ENCODE data around the gene NPTX1.

The NPTX1 gene

GRCh38 chr17:80477647-80478478 is 1.5 kb upstream of the NPTX1 start:
- peak; percentile 6 for DNase-seq

DNA sequence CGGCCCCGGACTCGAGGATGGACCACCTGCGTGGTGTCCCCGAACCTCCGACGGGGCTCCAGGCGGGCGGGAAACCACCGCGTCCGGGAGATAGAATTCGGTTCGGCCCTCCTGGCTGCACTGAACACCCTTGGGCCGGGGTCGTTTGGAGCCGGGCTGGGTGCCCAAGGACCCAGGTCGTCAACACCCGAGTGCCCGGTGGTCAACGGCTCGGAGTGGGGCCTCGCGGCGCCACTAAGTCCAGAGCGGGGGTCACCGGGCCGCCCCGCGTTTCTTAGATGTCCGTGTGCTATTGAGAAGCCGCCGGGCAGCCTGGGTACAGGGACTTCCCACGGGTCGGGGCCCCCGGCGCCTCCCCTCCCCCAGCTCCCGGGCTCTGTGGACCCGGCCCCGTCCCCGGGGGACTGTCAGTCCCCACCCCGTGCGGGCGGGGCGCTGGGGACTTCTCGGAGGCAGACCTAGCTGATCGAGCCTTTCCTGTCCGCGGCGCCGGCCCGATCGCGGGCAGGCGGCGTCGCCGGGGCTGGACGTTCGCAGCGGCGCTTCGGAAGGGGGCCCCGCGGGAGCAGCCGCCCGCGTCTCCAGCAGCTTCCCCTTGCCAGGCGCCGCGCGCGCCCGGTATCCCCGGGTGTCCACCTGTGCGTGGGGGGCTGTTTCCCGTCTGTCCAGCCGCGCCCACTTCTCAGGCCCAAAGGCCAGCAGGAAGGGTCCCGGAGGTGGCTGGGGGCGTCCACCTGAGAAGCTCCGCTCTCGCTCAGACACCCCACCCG is 655 bp upstream of the NPTX1 start:
- no peak for DNase-seq

- no peak for DNase-seq
These were observed 1.2 kb downstream of the NPTX1 start for GRCh38 chr17:80474961-80475909.

DNA sequence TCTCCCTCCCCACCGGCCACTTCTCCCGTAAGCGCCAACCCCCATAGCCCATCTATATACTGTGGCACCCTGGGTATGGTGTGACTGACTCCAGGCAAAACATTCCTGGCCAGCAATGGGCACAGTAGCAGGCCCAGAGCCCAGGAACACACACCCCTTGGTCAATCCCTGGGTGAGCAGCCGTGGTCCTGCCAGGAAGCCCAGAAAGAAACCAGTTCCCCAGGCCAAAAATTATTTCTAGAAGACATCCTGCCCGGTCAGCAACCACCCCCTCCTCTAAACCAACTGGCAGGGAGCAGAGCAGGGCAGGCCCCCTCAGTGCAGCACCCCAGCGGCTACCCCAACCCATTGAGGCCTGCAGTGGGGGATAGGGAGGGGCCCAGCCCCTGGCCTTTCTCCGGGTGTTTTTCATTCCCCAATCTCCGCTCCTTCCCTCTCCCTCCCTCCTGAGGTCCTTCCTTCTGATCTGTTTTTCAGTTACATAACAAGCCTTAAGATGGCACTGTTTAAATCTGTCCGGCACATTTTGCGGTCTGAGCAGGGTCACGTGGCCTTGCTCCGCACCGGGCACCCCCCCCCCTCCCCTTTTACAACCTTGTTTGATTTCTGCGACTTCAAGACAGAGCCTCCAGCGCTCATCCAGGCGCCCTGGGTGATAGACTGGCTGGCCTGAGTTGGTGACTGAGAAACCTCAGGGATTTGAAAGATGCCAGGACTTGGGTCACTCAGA is 2.0 kb downstream of the NPTX1 start:
- DNase-seq: no peak

- no peak for DNase-seq
These were observed 2.7 kb downstream of the NPTX1 start for GRCh38 chr17:80473701-80474100.

DNA sequence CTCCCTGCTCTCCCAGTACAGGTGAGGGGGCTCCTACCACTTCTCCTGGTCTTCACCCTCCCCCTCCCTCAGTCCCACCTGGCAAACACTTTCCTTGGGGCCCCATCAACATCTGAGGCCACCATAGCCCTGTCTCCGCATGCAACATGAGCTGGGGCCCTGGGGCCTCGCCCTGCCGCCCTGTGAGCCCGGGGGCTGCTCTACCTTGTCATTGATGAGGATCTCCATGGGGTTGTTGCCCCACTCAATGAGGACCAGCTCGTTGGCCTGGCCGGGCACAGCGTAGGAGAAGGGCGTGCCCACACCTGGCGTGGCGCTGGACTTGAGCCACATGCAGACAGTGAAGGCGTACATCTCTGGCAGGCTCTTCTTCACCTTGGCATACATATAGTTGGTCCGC is 3.4 kb downstream of the NPTX1 start:
- DNase-seq: no peak

DNA sequence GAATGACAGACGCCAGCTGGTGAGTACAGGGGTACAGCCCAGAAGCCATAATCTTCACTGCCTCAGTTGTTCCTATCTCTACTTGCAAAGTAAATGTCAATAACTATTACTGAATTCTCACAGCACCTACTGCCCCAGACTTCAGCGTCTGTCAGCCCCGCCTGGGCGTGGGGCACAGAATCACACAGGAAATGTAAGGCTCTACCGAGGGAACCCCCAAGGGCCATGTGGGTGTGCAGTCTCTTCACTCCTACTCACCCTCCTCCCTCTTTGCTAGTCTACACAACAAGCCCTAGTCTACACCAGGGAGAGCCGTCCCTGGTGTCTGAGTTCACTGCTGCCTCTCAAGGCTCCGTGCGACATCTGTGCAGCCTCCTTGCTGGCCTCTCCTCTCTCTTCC is 4.5 kb downstream of the NPTX1 start:
- no peak for DNase-seq

DNA sequence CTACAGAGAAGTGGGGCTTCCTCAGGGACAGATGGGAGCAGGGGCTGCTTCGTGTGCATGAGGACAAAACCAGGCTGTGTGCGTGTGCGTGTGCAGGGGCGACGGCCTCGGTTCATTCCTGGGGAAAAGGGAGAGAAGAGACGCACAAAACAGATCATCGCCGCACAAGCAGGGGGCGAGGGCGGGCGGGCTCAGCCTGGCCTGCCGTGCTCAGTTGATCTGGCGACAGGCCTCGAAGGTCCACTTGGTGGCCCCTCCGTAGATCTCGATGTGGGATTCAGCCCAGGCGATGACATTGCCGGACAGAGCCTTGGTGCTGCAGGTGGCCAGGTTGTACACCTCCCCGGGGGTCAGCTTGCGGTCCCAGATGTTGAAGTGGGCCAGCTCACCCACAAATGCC is 5.8 kb downstream of the NPTX1 start:
- no peak for DNase-seq

DNA sequence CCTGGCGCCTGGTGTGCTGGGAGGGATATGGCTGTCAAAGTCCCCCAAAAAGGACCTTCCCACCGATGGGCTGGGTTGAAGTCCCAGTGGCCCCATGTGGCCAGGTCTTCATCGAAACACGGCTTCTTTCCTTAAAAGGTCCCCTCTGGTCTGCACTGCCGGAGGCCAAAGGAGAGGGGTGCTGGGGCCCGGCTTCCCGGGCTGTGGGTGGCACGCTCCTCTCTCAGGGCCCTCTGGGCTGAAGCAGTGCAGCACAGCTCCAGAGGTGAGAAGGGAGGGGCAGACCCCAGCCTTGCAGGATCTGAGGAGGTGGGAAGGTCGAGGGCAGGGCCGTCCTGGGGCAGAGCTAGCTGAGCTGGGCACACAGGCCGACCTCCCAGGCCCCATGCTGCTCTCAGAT is 6.7 kb downstream of the NPTX1 start:
- no peak for DNase-seq

GRCh38 chr17:80468781-80469493 is 7.5 kb downstream of the NPTX1 start:
- DNase-seq: no peak

GRCh38 chr17:80468242-80468641 is 8.2 kb downstream of the NPTX1 start:
- no peak for DNase-seq

GRCh38 chr17:80466188-80466705 is 10.2 kb downstream of the NPTX1 start:
- DNase-seq: no peak

- no peak for DNase-seq
These were observed 11.0 kb downstream of the NPTX1 start for GRCh38 chr17:80465327-80465974.

DNA sequence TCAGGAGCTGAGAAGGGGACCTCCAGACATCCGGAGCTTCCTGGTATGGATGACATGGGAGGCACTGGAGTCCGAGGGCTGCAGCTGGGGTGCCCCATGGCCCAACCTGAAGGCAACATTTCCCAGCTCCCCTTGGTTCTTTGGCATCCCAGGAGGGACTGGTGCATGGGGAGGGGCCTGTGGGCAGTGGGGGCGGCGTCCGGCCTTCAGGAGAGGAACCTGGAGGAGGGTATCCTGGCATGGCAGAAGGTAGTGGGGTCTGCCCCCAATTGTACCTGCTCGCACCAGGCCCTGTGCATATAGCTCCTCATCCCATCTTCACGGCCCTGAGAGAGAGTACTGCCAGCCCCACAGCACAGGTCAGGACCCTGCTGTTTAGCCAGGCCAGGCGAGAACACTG is 11.9 kb downstream of the NPTX1 start:
- no peak for DNase-seq

DNA sequence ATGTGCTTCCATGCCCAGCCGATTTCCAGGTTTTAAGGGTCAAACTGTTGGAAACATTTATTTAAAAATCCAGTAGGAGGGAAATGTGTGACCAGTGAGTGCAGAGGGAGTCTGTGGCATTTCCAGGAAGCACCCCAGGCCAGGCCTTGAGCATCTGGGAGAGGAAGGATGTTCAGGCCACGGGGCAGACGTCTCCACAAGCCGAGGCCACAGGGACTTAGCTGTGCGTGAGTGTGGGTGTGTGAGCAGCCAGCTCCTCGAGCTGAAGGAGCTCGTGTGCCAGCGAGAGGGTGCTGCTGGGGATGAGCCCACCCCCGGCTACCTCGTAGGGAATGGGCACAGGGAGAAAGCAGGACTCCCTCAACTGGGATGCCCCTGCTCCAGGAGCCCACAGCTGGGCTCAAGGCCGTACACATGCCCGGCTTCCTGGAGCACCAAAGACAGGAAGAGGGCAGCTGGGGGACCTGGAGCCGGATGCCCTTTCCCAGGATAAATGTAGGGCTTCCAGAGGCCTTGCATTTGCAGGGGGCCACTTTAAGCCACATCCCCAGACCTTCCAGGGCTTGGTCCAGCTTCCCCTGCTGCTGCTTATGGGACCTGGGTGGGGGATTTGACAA is 12.5 kb downstream of the NPTX1 start:
- no peak for DNase-seq

DNA sequence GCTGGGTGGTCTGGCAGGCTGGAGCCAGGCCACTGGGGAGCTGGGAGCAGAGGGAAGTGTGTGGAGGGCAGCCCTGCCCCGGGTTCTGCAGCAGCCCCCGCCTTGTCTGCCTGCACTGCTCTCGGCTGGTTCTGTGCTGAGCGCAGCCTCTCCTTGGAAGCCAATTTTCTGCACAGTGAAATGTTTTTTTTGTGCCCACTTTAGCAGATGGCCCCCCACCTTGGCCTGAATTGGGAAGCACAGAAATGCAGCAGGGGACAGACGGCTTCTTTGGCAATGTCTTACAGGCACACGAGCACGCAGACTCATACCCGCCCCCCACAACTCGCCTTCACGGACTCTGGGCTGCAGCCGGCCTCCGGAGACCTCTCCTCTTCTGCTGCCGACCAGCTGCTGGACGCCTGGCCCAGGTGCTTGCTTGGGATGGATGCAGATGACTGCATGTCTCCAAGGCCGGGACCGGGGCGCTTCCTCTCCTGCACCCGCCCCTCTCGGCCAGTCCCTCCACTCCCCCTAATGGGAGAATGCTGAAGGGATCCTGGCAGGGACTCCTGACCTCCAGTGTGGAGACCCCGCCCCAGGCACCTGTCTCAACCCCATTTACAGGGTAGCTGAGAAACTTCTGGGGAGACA is 14.8 kb downstream of the NPTX1 start:
- no peak for DNase-seq

DNA sequence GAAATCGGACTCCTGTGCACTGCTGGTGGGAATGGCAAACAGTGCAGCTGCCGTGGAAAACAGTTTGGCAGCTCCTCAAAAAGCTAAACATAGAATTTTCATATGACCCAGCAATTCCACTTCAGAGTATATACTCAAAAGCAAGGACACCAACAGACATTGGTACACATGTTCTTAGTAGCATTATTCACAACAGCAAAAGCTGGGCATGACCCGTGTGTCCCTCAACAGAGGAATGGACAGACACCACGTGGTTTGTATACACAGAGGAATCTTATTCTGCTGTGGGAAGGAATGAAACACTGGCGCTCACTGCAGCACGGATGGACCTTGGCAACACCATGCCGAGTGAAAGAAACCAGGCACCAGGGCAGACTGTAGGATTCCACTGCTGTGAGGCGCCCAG is 16.0 kb downstream of the NPTX1 start:
- DNase-seq: no peak

- DNase-seq: no peak
These were observed 17.2 kb downstream of the NPTX1 start for GRCh38 chr17:80459234-80459633.

DNA sequence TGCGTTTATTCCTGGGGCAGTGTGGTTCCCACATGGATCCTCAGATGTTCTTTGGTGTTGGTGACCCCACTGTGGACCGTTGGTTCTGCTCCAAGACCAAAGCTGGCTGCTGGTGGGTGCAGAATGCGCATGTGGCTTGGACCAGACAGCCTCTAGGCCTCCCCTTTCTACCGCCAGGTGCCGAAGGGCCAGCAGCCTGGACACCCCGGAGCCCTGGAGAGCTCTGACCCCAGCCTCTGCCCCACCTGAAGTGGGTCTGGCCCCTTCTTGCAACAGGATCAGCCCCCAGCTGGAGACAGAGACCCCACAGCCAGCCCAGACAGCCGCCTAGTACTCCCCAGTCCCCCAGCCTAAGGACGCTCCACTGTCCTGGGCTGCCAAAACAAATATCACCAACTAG is 18.4 kb downstream of the NPTX1 start:
- no peak for DNase-seq

DNA sequence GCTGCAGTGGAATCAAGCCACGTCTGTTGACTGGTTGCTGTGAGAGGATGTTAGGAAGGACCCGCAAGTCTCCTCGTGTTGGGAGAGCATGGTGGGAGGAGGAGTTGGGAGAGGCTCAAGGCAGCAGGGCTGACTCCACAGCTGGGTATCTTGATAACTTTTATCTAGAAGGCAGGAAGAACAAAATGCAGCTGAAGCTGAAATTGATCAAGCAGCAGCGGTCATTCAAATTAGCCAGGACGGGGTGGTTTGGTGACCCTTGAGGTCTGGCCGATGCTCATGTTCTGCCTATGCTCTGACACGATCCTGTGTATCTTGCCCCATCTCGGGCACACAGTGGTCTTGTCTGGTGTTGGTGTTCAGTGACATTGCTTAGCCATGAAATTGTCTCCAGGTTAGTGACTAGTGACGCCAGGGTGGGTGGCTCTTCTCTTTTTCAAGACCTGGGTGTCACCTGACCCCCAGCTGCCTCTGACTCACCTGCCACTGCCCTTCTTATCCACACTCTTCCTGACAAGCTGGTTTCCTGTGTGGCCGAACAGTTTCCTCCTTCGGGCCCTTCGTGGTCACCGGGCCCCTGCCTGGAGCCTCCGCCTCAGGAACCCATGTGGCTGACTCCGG is 19.1 kb downstream of the NPTX1 start:
- no peak for DNase-seq
